ENCODE data around the gene RDH11.

The RDH11 gene

GRCh38 chr14:67663633-67664032 is 31.9 kb downstream of the RDH11 start:
- H3K4me3 ChIP-seq (ENCODE audit: low read depth, low read length) = no peak overlapping the region

GRCh38 chr14:67653651-67654280 is 41.8 kb downstream of the RDH11 start:
- no peak for DNase-seq (ENCODE audit: low read depth)
- no peak overlapping the region for H3K4me3 ChIP-seq (ENCODE audit: low read depth, low read length)

More at GRCh38 chr14:67663633-67664032, 31.9 kb downstream of the RDH11 start:
- no peak for DNase-seq (ENCODE audit: low read depth)

GRCh38 chr14:67652189-67652588 is 43.4 kb downstream of the RDH11 start:
- DNase-seq (ENCODE audit: low read depth) = no peak
- H3K4me3 ChIP-seq (ENCODE audit: low read depth, low read length) = no peak overlapping the region

GRCh38 chr14:67650694-67651093 is 44.9 kb downstream of the RDH11 start:
- peak; percentile 49 for DNase-seq (ENCODE audit: low read depth)
- H3K4me3 ChIP-seq (ENCODE audit: low read depth, low read length) = no peak overlapping the region

- no peak for DNase-seq (ENCODE audit: low read depth)
- H3K4me3 ChIP-seq (ENCODE audit: low read depth, low read length) = no peak overlapping the region
Observed at GRCh38 chr14:67650151-67650550, 45.4 kb downstream of the RDH11 start.

- no peak for DNase-seq (ENCODE audit: low read depth)
- H3K4me3 ChIP-seq (ENCODE audit: low read depth, low read length) = no peak overlapping the region
Observed at GRCh38 chr14:67646131-67646530, 49.4 kb downstream of the RDH11 start.

- no peak overlapping the region for H3K4me3 ChIP-seq (ENCODE audit: low read depth, low read length)
- DNase-seq (ENCODE audit: low read depth) = no peak
Observed at GRCh38 chr14:67645414-67645813, 50.1 kb downstream of the RDH11 start.

GRCh38 chr14:67644428-67644827 is 51.1 kb downstream of the RDH11 start:
- H3K4me3 ChIP-seq (ENCODE audit: low read depth, low read length) = no peak overlapping the region
- no peak for DNase-seq (ENCODE audit: low read depth)

- no peak overlapping the region for H3K4me3 ChIP-seq (ENCODE audit: low read depth, low read length)
- DNase-seq (ENCODE audit: low read depth) = no peak
Observed at GRCh38 chr14:67643713-67644112, 51.9 kb downstream of the RDH11 start.

- no peak overlapping the region for H3K4me3 ChIP-seq (ENCODE audit: low read depth, low read length)
- no peak for DNase-seq (ENCODE audit: low read depth)
Observed at GRCh38 chr14:67641902-67642749, 53.4 kb downstream of the RDH11 start.

GRCh38 chr14:67641480-67641879 is 54.1 kb downstream of the RDH11 start:
- no peak overlapping the region for H3K4me3 ChIP-seq (ENCODE audit: low read depth, low read length)
- DNase-seq (ENCODE audit: low read depth) = no peak

- no peak for DNase-seq (ENCODE audit: low read depth)
- H3K4me3 ChIP-seq (ENCODE audit: low read depth, low read length) = no peak overlapping the region
Observed at GRCh38 chr14:67638642-67639041, 56.9 kb downstream of the RDH11 start.

- peak; percentile 49 for DNase-seq (ENCODE audit: low read depth)
- H3K4me3 ChIP-seq (ENCODE audit: low read depth, low read length) = no peak overlapping the region
Observed at GRCh38 chr14:67636361-67636919, 59.1 kb downstream of the RDH11 start.

- no peak for DNase-seq (ENCODE audit: low read depth)
- no peak overlapping the region for H3K4me3 ChIP-seq (ENCODE audit: low read depth, low read length)
Observed at GRCh38 chr14:67633451-67634147, 62.0 kb downstream of the RDH11 start.

GRCh38 chr14:67630938-67631337 is 64.6 kb downstream of the RDH11 start:
- DNase-seq (ENCODE audit: low read depth) = no peak
- H3K4me3 ChIP-seq (ENCODE audit: low read depth, low read length) = no peak overlapping the region

- no peak overlapping the region for H3K4me3 ChIP-seq (ENCODE audit: low read depth, low read length)
- no peak for DNase-seq (ENCODE audit: low read depth)
Observed at GRCh38 chr14:67630186-67630585, 65.4 kb downstream of the RDH11 start.

GRCh38 chr14:67627519-67627918 is 68.0 kb downstream of the RDH11 start:
- H3K4me3 ChIP-seq (ENCODE audit: low read depth, low read length) = no peak overlapping the region

More at GRCh38 chr14:67627519-67627918, 68.0 kb downstream of the RDH11 start:
- no peak for DNase-seq (ENCODE audit: low read depth)
